ENCODE results near the gene PRDM10. TPM values are rescaled to one million over a fixed set of nuclear protein-coding genes. Genes with fewer than 3 reads are reported as not detected.

PRDM10 gene
- total RNA-seq, 1 experiment from 2014 or later = 9.8 TPM

- H2AFZ ChIP-seq (ENCODE audit: low read length) = no peak overlapping the region
- no peak overlapping the region for H3K4me3 ChIP-seq (ENCODE audit: low read length)
- no peak overlapping the region for H3K9ac ChIP-seq (ENCODE audit: low read length)
- H3K36me3 ChIP-seq (ENCODE audit: insufficient read depth, low read length) = no peaks in the 10 kb centered on the region
- DNase-seq = no peak
- H3K9me3 ChIP-seq (ENCODE audit: low read length) = no peaks in the 10 kb centered on the region
- H3K4me2 ChIP-seq (ENCODE audit: low read depth, low read length, poor library complexity, severe bottlenecking) = no peak overlapping the region
- H3K9me2 ChIP-seq (replicated peaks; ENCODE audit: insufficient read depth, low read length) = no peaks in the 10 kb centered on the region
- H3K79me2 ChIP-seq (ENCODE audit: low read length) = no peaks in the 10 kb centered on the region
- no peak overlapping the region for H3K27ac ChIP-seq (ENCODE audit: low read length)
- no peaks in the 10 kb centered on the region for H3K27me3 ChIP-seq (ENCODE audit: low read length)
- no peaks in the 10 kb centered on the region for H3K4me1 ChIP-seq (ENCODE audit: low read length)
- H4K20me1 ChIP-seq (ENCODE audit: insufficient read depth, low read depth, low read length) = no peaks in the 10 kb centered on the region
These were observed 137.8 kb downstream of the PRDM10 start for GRCh38 chr11:129864811-129865210.

DNA sequence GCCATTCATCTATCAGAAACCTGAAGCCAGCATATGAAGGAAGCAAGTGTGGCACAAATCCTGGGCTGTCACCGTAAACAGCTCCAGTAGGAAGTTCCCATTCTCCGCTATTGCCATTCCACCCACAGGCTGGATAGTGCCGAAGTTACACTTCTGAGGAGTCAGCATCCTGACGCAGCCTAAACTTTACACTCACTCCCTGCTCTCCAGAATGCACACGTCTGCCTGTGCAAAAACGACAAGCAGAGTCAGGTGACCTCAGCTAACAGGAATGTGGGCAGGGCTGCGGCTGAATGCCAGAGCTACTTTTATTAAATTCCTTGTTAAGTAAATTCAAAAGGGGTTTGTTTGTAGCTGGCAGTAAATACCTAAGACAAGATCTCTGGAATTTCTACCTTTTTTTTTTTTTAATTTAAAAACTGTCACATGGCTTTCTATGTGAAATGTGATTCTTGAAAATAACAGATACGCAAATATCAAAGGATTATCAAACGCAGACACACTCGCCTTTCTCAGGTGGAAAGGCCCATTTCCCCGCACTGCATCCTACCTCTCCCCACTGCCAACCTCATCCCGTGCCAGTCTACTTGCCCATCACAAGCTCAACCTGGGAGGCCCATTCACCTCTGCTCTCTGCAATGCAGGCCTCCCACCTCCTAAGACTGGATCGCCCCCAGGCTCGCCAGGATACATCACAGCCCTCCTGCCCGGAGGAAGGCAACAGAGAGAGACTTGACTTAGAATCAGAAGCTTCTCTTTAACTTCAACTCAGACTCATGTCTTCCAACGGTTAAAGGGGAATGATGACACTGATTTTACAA is 140.7 kb downstream of the PRDM10 start:
- Histone ChIP-seq H3K9me2 (replicated peaks; ENCODE audit: insufficient read depth, low read length) (no peaks in the 10 kb centered on the region), H3K27ac (ENCODE audit: low read length) (no peak overlapping the region), H3K79me2 (ENCODE audit: low read length) (no peaks in the 10 kb centered on the region), H3K9me3 (ENCODE audit: low read length) (no peaks in the 10 kb centered on the region), H4K20me1 (ENCODE audit: insufficient read depth, low read depth, low read length) (no peaks in the 10 kb centered on the region), H3K36me3 (ENCODE audit: insufficient read depth, low read length) (no peaks in the 10 kb centered on the region), H3K4me3 (ENCODE audit: low read length) (no peak overlapping the region), H2AFZ (ENCODE audit: low read length) (no peak overlapping the region), H3K9ac (ENCODE audit: low read length) (no peak overlapping the region), H3K27me3 (ENCODE audit: low read length) (no peaks in the 10 kb centered on the region), H3K4me2 (ENCODE audit: low read depth, low read length, poor library complexity, severe bottlenecking) (no peak overlapping the region), H3K4me1 (ENCODE audit: low read length) (no peaks in the 10 kb centered on the region)
- DNase-seq = no peak

GRCh38 chr11:129856036-129856435 is 146.6 kb downstream of the PRDM10 start:
- no peak overlapping the region for H3K4me2 ChIP-seq (ENCODE audit: low read depth, low read length, poor library complexity, severe bottlenecking)
- H3K27me3 ChIP-seq (ENCODE audit: low read length) = no peaks in the 10 kb centered on the region
- H2AFZ ChIP-seq (ENCODE audit: low read length) = no peak overlapping the region
- DNase-seq = no peak
- H3K9me3 ChIP-seq (ENCODE audit: low read length) = no peaks in the 10 kb centered on the region
- no peaks in the 10 kb centered on the region for H4K20me1 ChIP-seq (ENCODE audit: insufficient read depth, low read depth, low read length)
- no peak overlapping the region for H3K27ac ChIP-seq (ENCODE audit: low read length)
- no peak overlapping the region for H3K4me3 ChIP-seq (ENCODE audit: low read length)
- no peaks in the 10 kb centered on the region for H3K36me3 ChIP-seq (ENCODE audit: insufficient read depth, low read length)
- no peaks in the 10 kb centered on the region for H3K79me2 ChIP-seq (ENCODE audit: low read length)
- H3K4me1 ChIP-seq (ENCODE audit: low read length) = no peaks in the 10 kb centered on the region
- no peak overlapping the region for H3K9ac ChIP-seq (ENCODE audit: low read length)
- no peaks in the 10 kb centered on the region for H3K9me2 ChIP-seq (replicated peaks; ENCODE audit: insufficient read depth, low read length)

DNA sequence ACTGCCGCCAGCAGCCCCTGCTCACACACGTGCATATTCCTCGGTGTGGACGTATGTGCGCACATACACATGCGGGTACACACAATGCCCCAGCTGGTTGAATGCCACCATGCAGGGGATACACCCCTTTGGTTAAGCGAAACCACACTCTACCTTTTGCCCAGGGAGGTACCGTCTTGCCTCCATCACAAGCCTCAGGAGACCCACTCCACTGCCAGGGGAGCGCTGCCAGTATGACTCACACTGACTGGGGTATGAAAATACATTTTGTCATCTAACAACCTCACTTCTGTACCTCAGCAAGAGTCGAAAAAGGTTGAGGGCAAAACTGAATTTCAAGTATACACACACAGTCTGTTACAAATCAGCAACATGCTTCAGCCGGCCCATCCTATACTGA is 147.5 kb downstream of the PRDM10 start:
- Histone ChIP-seq H4K20me1 (ENCODE audit: insufficient read depth, low read depth, low read length) (no peaks in the 10 kb centered on the region), H3K4me2 (ENCODE audit: low read depth, low read length, poor library complexity, severe bottlenecking) (no peak overlapping the region), H3K27ac (ENCODE audit: low read length) (no peak overlapping the region), H3K4me1 (ENCODE audit: low read length) (no peaks in the 10 kb centered on the region), H3K9ac (ENCODE audit: low read length) (no peak overlapping the region), H3K4me3 (ENCODE audit: low read length) (no peak overlapping the region), H3K9me2 (replicated peaks; ENCODE audit: insufficient read depth, low read length) (no peaks in the 10 kb centered on the region), H3K36me3 (ENCODE audit: insufficient read depth, low read length) (no peaks in the 10 kb centered on the region), H3K27me3 (ENCODE audit: low read length) (no peaks in the 10 kb centered on the region), H3K79me2 (ENCODE audit: low read length) (no peaks in the 10 kb centered on the region), H2AFZ (ENCODE audit: low read length) (no peak overlapping the region), H3K9me3 (ENCODE audit: low read length) (no peaks in the 10 kb centered on the region)
- DNase-seq = no peak

DNA sequence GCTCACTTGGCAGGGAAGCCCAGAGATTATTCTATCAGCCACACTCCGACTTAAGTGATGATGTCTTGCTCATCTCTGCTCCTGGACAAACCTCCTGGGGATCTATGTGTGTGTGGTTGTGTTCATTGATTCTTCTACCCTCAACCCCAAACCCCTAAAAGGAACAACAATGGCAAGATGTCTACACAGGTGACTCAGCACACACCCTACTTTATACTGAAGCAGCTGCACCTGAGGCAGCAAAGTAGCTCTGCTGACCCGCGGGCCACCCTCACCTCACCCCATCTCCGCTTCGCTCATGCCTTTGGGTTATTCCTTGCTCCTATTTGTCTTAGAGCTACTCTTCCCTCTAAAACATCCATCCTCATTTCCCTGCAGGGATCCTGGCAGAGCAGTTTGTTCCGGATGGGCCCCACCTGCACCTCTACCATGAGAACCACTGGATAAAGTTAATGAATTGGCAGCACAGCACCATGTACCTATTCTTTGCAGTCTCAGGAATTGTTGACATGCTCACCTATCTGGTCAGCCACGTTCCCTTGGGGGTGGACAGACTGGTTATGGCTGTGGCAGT is 148.3 kb downstream of the PRDM10 start:
- no peaks in the 10 kb centered on the region for H4K20me1 ChIP-seq (ENCODE audit: insufficient read depth, low read depth, low read length)
- H3K27me3 ChIP-seq (ENCODE audit: low read length) = no peaks in the 10 kb centered on the region
- H3K27ac ChIP-seq (ENCODE audit: low read length) = no peak overlapping the region
- H3K9ac ChIP-seq (ENCODE audit: low read length) = no peak overlapping the region
- no peaks in the 10 kb centered on the region for H3K4me1 ChIP-seq (ENCODE audit: low read length)
- H3K4me2 ChIP-seq (ENCODE audit: low read depth, low read length, poor library complexity, severe bottlenecking) = no peak overlapping the region
- no peak overlapping the region for H2AFZ ChIP-seq (ENCODE audit: low read length)
- H3K9me3 ChIP-seq (ENCODE audit: low read length) = no peaks in the 10 kb centered on the region
- no peaks in the 10 kb centered on the region for H3K79me2 ChIP-seq (ENCODE audit: low read length)
- H3K9me2 ChIP-seq (replicated peaks; ENCODE audit: insufficient read depth, low read length) = no peaks in the 10 kb centered on the region
- no peak for DNase-seq
- H3K4me3 ChIP-seq (ENCODE audit: low read length) = no peak overlapping the region
- H3K36me3 ChIP-seq (ENCODE audit: insufficient read depth, low read length) = no peaks in the 10 kb centered on the region

- H3K9me2 ChIP-seq (replicated peaks; ENCODE audit: insufficient read depth, low read length) = no peaks in the 10 kb centered on the region
- H2AFZ ChIP-seq (ENCODE audit: low read length) = no peak overlapping the region
- no peak overlapping the region for H3K9ac ChIP-seq (ENCODE audit: low read length)
- H3K79me2 ChIP-seq (ENCODE audit: low read length) = no peaks in the 10 kb centered on the region
- H3K27ac ChIP-seq (ENCODE audit: low read length) = no peak overlapping the region
- H3K36me3 ChIP-seq (ENCODE audit: insufficient read depth, low read length) = no peaks in the 10 kb centered on the region
- no peak overlapping the region for H3K4me3 ChIP-seq (ENCODE audit: low read length)
- H3K27me3 ChIP-seq (ENCODE audit: low read length) = no peaks in the 10 kb centered on the region
- H3K9me3 ChIP-seq (ENCODE audit: low read length) = no peaks in the 10 kb centered on the region
- no peak for DNase-seq
- H4K20me1 ChIP-seq (ENCODE audit: insufficient read depth, low read depth, low read length) = no peaks in the 10 kb centered on the region
- no peak overlapping the region for H3K4me2 ChIP-seq (ENCODE audit: low read depth, low read length, poor library complexity, severe bottlenecking)
- no peaks in the 10 kb centered on the region for H3K4me1 ChIP-seq (ENCODE audit: low read length)
These were observed 149.0 kb downstream of the PRDM10 start for GRCh38 chr11:129853518-129854231.

GRCh38 chr11:129852125-129852740 is 150.4 kb downstream of the PRDM10 start:
- no peaks in the 10 kb centered on the region for H4K20me1 ChIP-seq (ENCODE audit: insufficient read depth, low read depth, low read length)
- H3K4me3 ChIP-seq (ENCODE audit: low read length) = no peak overlapping the region
- H3K9me2 ChIP-seq (replicated peaks; ENCODE audit: insufficient read depth, low read length) = no peaks in the 10 kb centered on the region
- no peaks in the 10 kb centered on the region for H3K36me3 ChIP-seq (ENCODE audit: insufficient read depth, low read length)
- no peaks in the 10 kb centered on the region for H3K9me3 ChIP-seq (ENCODE audit: low read length)
- H2AFZ ChIP-seq (ENCODE audit: low read length) = no peak overlapping the region
- no peaks in the 10 kb centered on the region for H3K79me2 ChIP-seq (ENCODE audit: low read length)
- no peak overlapping the region for H3K27ac ChIP-seq (ENCODE audit: low read length)
- no peak for DNase-seq
- no peak overlapping the region for H3K4me2 ChIP-seq (ENCODE audit: low read depth, low read length, poor library complexity, severe bottlenecking)
- H3K4me1 ChIP-seq (ENCODE audit: low read length) = no peaks in the 10 kb centered on the region
- no peak overlapping the region for H3K9ac ChIP-seq (ENCODE audit: low read length)
- no peaks in the 10 kb centered on the region for H3K27me3 ChIP-seq (ENCODE audit: low read length)

Data from Karpas-422 (cell line).